Measurements from ENCODE around the gene C4orf17. TPM values are rescaled to one million over a fixed set of nuclear protein-coding genes. Genes with fewer than 3 reads are reported as not detected.

C4orf17 gene
- total and polyA plus RNA-seq, 2 of the 8 experiments (the other 6 are each of a cell fraction or from before 2014, with no cell fraction given): not detected

DNA sequence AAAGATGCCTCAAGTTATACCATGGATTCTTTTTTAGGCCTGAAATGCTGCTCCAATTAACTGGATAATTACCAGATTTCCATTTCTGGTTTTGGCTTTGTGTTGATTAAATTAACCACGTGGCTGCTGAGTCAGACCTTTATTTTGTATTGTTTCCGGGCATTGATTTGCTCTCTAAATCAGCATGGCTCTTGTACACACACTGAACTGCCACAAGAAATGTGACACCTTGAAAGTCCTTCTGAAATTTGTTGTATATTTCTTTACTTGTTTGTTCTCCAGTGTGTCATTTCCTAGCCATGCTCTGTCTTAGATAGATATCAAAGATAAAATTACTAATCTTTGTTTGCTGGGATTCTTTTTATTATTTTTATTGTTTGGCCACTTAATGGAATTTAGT, 75.5 kb downstream of the C4orf17 start:
- Histone ChIP-seq H3K27me3 (replicated peaks in 1 of 4; ENCODE audit: control insufficient read depth in 3 of 4, extremely low read depth in 1 of 4, insufficient read depth in 3 of 4, low read length in 3 of 4) (no peaks in the 10 kb centered on the region), H3K9me3 (ENCODE audit: insufficient read depth in 2 of 2, low read depth in 1 of 2, low read length in 1 of 2) (no peaks in the 10 kb centered on the region), H3K79me1 (ENCODE audit: low read depth, low read length) (no peaks in the 10 kb centered on the region), H2AK5ac (ENCODE audit: low read depth, low read length) (no peak overlapping the region), H4K20me1 (replicated peaks in 1 of 2; ENCODE audit: control insufficient read depth in 1 of 2, insufficient read depth in 2 of 2, low read length in 2 of 2) (no peaks in the 10 kb centered on the region), H2BK12ac (ENCODE audit: low read depth, low read length) (no peak overlapping the region), H3K4me3 (ENCODE audit: extremely low read depth in 1 of 4, insufficient read depth in 2 of 4, low read depth in 3 of 4, low read length in 4 of 4) (no peak overlapping the region), H3K23ac (ENCODE audit: insufficient read length) (no peak overlapping the region), H3K14ac (ENCODE audit: insufficient read length) (no peak overlapping the region), H3K23me2 (ENCODE audit: low read depth, low read length) (no peaks in the 10 kb centered on the region; the same call in 1 of the 2 replicates), H4K91ac (replicated peaks; ENCODE audit: insufficient read length, low read length) (no peak overlapping the region), H3K4me2 (ENCODE audit: insufficient read depth in 1 of 2, low read depth in 2 of 2, low read length in 2 of 2) (no peak overlapping the region), H4K5ac (ENCODE audit: insufficient read length, low read depth, low read length) (no peak overlapping the region), H3K56ac (replicated peaks; ENCODE audit: insufficient read length, low read depth, low read length) (no peak overlapping the region), H2BK5ac (ENCODE audit: low read depth, low read length) (no peak overlapping the region), H2AFZ (ENCODE audit: low read length) (no peak overlapping the region), H2BK15ac (ENCODE audit: low read length) (no peak overlapping the region), H3K18ac (ENCODE audit: extremely low read depth, low read length) (no peak overlapping the region), H2BK120ac (replicated peaks; ENCODE audit: low read depth, low read length) (no peak overlapping the region), H3K27ac (ENCODE audit: low read depth, low read length) (no peak overlapping the region), H2BK20ac (ENCODE audit: low read length) (no peak overlapping the region), H3K36me3 (ENCODE audit: control insufficient read depth in 2 of 4, insufficient read depth in 4 of 4, low read length in 3 of 4) (no peaks in the 10 kb centered on the region), H3K4me1 (replicated peaks in 1 of 4; ENCODE audit: control insufficient read depth in 3 of 4, insufficient read depth in 4 of 4, low read length in 3 of 4) (no peaks in the 10 kb centered on the region), H3K79me2 (ENCODE audit: control insufficient read depth in 1 of 2, insufficient read depth in 2 of 2, low read length in 2 of 2) (no peaks in the 10 kb centered on the region), H4K8ac (ENCODE audit: extremely low read depth, insufficient read depth, low read length) (no peak overlapping the region), H3K4ac (replicated peaks; ENCODE audit: insufficient read length, low read depth, low read length) (no peak overlapping the region), H3K9ac (replicated peaks in 1 of 4; ENCODE audit: extremely low read depth in 1 of 4, low read depth in 3 of 4, low read length in 3 of 4) (no peak overlapping the region)
- WGBS, 2 experiments (ENCODE audit: extremely low coverage in 1 of 2, insufficient coverage in 1 of 2, insufficient read length in 1 of 2, insufficient replicate concordance in 2 of 2, low coverage in 1 of 2, low lambda C conversion rate in 2 of 2, missing lambda C conversion rate in 1 of 2): 70% methylated on average over 2 of the region's 2 CpGs; no CpG with 5 or more reads in 1 of the 2 experiments
- ChIA-PET CTCF (ENCODE audit: partially characterized antibody) (no interaction called here), POLR2A (ENCODE audit: partially characterized antibody) (no interaction called here)
- FAIRE-seq: no peak
- no peak for DNase-seq (ENCODE audit: low read depth in 1 of 2, low spot score in 2 of 2)
- TF ChIP-seq, protein P1, sequence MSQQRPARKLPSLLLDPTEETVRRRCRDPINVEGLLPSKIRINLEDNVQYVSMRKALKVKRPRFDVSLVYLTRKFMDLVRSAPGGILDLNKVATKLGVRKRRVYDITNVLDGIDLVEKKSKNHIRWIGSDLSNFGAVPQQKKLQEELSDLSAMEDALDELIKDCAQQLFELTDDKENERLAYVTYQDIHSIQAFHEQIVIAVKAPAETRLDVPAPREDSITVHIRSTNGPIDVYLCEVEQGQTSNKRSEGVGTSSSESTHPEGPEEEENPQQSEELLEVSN (IDR thresholded peaks at IDR 0.05): no peak

All from H1 (cell line).